T-helper 2 cell treated with Interferon-gamma antibody and Interleukin-4, amounts not matched to agents 100 ng/mL and 5 ng/mL, for 36 hours (primary cell): ENCODE data around the gene IL1RAPL2. TPM values are rescaled to one million over a fixed set of nuclear protein-coding genes. Genes with fewer than 3 reads are reported as not detected.

ENCODE experiments used
- intact Hi-C: fragments of 100-400 bp; cut with micrococcal nuclease; formaldehyde crosslinking; loops from one replicate; pipeline ENCODE4 v1.15.1; 2023
- total RNA-seq: library from RNA; stranded (reverse); gene quantifications from 2 replicates; pipeline ENCODE4 v1.2.3, GENCODE V29; 2022

The IL1RAPL2 gene
- total RNA-seq, 1 donor from 2014 or later, result not detected

DNA sequence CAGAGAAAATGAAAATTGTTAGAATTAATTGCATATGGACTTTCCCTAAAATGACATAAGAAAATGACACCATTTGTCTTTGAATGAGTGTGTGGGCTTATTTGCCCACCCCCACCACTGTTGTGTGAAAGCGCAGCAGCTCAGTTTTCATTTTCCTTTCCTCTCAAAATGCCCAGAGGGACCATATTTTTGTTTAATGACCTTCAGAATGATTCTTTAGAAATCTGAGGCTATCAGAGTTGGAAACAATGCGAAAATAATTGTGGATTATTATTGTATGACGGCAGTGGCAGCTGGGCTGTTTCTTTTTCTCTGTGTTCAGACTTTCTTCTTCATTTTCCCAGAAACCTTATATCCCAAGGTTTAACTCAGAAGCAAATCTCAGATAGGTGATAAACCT lies 699.1 kb downstream of the IL1RAPL2 start:
- intact Hi-C loops, result no loop called here

DNA sequence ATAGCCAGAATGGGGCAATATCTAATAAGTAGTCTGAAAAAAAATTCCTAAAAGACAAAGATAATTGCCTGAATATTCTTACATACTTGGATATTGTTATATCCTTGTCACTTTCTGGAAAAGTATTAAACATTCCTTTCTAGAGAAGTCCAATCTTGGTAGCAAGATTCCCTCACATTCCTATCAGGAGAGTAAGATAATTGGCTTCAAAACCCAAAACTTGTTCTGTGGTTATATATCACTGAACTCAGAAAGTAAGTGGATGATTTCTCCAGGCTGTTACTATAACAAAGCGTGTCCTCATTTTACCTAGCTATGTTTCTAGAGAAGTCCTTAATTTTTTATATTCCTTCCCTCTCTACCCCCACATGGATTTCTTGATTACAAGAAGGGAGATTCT lies 700.5 kb downstream of the IL1RAPL2 start:
- intact Hi-C loops, result no loop called here

DNA sequence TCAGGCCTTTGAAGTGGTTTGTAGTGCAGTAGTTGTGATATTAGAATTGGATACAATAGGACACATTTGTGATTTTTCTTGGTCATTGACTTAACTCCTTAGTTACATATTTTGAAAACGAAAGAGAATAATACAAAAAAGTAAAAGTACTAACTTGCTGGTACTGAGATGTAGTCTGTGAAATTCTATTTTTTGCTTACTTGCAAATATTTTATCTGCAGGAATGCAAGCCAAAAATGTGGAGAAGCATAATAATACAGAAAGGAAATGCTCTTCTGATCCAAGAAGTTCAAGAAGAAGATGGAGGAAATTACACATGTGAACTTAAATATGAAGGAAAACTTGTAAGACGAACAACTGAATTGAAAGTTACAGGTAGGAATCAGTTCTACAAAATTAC lies 701.2 kb downstream of the IL1RAPL2 start:
- intact Hi-C loops, result no loop called here

DNA sequence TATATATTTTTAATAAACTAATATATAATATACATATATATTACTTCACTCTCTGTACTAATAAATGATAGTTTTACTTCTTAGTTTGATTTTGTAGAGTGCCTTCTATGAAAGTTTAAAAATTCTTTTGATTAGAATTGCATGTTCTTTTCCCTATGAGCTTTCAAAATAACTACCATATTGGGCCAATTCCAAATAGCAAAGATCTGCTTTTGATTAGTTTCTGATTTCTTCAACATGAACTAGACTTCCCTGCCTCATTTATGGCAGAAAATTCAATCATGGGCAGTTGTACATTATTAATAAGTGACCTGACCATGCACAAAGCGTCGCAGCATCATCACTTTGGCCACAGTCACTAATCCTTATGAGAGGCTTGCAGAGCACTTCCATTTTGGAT lies 703.4 kb downstream of the IL1RAPL2 start:
- intact Hi-C loops, result no loop called here

DNA sequence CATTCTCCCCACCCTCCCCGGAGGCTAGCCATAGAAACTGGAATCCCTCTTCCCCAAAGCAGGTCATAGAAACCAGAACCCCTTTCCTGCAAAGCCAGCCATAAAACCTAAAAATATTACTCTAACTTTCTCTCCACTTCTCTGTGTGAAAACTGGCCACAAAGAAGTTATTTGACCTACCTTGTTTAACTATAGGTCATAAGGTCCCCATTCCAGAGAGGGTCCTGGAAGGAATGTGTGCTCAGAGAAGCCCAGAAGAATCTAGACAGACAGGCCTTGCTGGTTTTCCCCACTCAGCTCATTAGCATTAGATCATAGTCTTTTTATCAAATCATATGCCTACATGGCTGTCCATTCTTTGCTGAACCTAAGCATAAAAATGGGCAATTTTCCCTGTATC lies 707.3 kb downstream of the IL1RAPL2 start:
- intact Hi-C loops, result no loop called here

DNA sequence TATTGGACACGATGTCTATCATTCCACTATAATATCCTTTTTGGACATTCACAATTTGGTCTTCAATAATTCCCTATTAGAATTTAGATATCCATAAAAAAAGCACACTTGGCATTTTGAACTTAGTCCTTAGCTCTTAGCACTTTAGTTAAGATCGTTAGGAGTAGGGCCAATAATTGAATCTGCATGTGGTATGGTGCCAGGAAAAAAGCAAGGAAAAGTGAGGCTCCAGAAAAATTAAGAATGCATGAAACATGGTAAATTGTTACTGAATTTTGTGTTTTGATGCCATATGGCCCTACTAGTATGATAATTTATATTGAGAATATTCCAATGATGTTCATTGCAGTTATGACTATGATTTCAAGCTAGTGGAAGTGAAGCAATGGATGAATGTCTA lies 708.1 kb downstream of the IL1RAPL2 start:
- intact Hi-C loops, result no loop called here

DNA sequence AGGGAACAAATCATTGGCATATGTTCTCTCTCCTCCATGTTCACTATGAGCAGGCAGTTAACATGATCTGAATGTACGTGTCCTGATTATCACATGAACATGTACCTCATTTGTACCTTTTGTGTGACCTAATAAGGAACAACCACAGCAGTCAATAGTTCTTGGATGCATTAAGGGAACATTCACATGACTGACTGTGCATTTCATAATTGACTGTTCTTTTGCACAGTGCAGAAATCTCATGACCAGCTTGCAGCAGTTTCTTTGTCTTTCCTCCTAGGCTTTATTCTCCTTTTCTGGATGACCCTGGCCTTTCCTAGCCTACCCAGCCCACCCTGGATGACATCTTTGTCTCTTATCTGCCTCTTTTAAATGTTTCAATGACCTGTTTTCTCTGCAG lies 711.1 kb downstream of the IL1RAPL2 start:
- intact Hi-C loops, result no loop called here

DNA sequence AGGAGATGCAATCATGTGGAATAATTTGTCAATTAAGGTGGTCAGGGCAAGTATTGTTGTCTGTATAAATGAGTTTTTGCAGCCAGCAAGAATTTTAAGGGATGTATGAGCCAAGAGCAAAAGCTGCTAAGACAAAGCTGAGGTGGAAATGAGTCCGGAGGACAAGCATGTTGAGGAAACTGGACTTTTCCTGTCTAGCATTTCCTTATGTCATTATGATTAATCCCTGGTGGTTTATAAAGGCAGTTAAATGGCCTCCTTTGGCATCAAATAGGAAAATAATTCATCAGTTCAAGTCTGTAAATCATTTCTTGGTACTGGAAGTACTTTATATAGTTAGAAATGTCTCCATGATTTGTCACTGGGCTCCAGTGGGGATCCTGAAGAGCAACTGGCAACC lies 716.1 kb downstream of the IL1RAPL2 start:
- intact Hi-C loops, result no loop called here

DNA sequence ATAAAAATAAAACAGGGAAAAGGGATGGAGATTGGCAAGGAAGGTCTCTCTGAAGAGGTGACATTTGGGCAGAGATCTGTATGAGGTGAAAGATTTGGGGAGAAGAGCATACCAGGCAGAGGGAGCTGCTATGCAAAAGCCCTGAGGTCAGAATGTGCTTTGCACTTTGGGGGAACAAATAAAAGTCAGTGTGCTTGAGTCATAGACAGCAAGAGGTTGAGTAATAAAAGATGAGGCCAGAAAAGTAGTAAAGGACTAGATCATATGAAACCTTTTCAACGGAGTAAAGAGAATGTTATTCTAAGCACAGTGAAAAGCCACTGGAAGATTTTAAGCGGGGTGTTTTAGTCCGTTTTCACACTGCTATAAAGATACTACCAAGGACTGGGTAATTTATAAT lies 731.0 kb downstream of the IL1RAPL2 start:
- intact Hi-C loops, result no loop called here

DNA sequence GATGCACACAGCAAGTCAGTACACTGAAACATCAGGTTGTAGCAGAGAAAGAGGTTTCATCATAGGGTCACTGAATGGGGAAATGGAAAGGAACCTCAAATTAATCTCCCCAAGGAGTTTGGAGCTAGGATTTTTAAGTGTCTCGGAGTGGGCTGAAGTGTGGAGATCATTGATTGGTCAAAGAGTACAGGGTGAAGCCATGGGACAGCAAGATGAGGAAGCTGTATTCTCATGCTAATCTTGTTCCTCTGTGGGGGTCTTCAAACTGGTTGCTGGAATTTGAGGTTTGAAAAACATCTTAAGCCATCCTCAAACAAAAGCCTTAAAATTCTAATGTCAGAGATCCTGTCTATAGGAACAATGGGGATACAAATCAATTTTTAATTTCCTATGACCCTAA lies 733.3 kb downstream of the IL1RAPL2 start:
- intact Hi-C loops, result no loop called here

DNA sequence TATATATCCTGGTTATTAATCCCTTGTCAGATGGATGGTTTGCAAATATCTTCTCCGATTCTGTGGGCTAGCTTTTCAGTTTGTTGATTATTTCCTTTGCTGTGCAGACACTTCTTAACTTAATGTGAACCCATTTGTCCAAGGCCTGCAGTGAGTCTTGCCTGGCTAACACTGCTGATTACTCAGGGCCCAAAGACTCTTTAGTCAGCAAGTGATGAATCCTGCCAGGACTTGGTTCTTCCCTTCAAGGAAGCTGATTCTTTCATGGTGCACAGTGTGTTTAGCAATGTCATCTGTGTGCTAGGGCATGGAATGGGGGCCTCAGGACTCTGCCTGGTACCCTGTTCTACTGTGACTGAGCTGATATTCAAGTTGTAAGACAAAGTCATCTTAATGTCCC lies 736.2 kb downstream of the IL1RAPL2 start:
- intact Hi-C loops, result no loop called here

DNA sequence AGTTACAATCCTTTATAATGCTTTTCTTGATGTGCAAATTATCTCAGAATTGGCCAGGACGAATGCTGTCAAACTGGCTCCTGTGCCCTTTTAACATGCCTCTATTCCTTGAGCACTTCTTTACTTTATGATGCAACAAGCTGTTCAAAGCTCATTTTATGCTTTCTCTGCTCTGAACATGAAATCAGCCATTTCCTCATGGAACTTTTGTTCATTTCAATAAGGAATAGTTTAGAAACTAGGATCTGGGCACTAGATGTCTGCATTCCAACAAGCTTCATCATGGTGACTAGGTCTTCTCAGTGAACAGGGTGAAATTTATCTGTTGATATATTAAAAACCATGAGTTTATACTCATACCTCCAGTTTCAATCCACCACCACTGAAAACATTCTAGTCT lies 741.8 kb downstream of the IL1RAPL2 start:
- intact Hi-C loops, result no loop called here

DNA sequence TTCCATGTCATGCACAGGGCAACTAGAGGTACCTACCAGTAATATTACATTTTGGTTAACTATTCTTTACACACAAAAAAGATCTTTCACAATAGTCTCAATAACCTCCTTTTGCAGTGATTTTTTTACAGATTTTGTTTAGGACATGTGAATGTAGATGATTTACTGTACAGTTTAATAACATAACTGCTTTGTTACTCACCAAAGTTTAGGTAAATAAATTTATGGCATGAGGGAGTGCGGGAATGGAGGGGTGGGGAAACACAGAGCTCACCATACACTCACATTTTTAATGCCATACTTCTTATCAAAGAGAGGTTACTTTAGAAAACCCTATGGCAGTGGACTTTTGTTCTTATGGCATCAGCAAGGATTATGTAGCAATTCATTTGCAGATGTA lies 747.6 kb downstream of the IL1RAPL2 start:
- intact Hi-C loops, result no loop called here

DNA sequence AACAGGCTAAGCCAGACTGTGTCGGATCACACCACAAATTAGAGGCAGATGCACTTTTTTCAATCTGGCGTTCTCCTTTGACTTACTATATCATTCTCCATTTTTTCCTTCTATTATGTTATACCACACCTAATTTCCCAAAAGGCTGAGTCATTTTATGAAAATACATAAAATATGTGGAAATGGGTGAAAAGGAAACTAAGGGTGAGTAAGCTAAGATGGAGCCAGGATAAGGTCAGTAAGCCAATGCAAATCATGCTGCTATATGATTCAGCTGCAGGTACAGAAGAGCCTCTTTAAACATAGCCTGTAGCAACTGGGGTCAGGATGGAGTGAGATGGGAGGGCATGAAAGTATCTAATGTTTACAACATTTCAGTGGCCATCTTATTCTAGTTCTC lies 748.5 kb downstream of the IL1RAPL2 start:
- intact Hi-C loops, result no loop called here

DNA sequence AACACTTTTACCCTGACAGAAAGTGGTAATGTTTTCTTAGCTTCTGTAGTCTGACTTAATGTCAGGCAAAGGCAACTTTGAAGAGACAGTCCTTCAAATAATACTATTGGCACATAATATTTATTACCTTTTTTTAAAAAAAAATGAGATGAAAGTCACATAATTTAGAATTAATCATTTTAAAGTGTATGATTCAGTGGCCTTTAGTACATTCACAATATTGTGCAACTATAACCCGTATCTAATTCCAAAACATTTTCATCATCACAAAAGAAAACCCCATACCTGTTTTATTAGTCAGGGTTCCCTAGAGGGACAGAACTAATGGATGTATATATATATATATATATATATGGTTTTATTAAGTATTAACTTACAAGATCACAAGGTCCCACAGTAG lies 749.2 kb downstream of the IL1RAPL2 start:
- intact Hi-C loops, result no loop called here

DNA sequence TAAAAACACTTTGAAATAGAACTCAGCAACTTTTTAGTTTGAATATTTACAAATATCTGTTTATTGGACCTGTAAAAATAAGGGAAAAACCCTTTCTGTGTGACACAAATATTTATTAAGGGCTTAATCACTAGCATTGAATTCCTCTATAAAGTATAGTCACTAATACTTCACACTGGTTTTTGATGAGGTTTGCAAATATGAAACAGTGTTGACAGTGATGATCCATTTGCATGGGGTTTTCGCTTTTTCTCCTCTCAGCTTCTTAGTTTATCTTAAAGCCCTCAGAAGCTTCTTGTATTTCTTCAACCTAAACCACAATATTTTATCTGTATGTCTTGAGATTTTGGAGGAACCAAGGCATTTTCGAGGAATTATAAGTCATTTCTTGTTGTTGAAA lies 751.1 kb downstream of the IL1RAPL2 start:
- intact Hi-C loops, result no loop called here

DNA sequence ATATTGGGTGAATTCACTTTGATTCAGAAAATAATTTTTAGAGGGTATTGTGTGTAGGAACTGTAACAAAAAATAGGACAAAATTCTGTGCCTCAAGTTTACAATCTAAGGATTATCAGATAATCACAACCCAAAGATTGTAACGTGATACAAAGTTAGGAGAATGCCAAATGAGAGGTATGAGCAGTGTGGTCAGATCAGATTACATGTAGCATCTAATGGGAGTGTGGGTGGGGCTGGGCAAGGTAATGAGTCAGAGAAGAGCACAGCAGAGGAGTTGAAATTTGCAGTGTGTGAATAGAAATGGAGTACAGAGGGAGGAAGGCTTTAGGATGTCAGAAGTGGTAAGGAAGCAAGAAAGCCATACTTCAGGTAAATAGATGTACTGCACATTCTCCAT lies 757.9 kb downstream of the IL1RAPL2 start:
- intact Hi-C loops, result no loop called here

DNA sequence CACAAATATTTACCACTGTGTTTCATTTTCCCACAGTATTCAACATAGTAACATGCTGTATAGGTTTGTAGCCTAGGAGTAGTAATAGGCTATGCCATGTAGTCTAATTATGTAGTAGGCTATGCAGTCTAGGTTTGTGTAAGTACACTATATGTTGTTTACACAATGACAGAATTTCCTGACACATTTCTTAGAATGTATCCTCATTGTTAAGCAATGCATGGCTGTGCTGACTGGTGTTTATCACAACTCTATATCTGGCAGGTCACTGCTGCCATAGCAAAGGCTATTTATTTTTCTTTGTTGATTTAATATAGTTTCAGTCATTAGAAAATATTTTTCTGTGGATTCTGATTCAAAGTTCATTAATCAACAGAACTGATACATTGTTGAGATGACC lies 762.8 kb downstream of the IL1RAPL2 start:
- intact Hi-C loops, result no loop called here

DNA sequence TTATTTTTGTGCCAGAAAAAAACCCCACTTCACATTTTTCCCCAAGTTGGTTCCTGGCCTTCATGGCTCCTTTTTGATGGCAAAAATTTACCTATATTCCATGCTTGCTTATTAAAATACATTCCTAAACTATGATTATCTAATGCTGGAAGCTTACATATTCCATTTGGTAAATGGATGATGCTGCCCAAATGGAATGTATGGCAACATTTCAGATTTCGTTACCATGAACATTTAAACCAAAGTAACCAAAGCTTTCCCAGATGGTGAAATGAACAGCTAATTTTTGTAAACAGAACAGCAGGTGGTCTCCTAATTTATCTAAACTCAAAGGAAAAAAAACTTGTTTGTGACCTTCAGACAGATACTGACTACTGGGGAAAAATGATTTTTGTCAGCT lies 765.2 kb downstream of the IL1RAPL2 start:
- intact Hi-C loops, result no loop called here

DNA sequence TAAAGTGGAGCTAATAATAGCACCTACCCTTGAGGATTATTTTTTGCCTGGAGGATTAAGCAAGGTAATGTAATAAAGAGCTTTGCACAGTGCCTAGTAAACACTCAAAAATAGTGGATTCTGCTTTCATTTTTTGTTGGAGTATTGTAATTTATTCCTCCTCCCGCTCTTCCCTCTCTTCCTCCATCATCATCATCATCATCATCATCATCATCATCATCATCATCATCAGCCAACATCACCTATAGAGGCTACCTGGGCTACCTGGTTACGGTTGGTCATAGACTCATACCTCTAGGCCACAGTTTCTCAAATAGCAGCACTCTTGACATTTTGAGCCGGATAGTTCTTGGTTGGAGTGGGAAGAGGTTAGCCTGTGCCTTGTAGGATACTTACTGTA lies 781.4 kb downstream of the IL1RAPL2 start:
- intact Hi-C loops, result no loop called here

DNA sequence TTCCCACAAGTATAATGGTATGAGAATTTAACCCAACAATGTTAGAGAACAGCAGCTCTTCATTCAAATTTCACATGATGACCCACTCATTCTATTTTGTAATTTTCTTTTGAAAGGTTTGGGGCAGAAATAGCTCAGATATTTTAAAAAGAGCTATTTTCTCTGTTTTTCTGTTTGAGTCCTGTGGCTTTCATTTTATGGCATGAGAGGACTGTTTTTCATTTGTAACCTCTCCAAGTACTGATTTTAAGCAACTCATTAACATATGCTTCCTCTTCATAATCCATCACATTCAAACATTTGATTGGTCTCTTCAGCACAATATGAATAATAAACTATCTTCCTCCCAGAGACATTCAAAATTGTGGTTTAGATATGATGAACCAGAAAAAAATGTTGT lies 783.5 kb downstream of the IL1RAPL2 start:
- intact Hi-C loops, result no loop called here

DNA sequence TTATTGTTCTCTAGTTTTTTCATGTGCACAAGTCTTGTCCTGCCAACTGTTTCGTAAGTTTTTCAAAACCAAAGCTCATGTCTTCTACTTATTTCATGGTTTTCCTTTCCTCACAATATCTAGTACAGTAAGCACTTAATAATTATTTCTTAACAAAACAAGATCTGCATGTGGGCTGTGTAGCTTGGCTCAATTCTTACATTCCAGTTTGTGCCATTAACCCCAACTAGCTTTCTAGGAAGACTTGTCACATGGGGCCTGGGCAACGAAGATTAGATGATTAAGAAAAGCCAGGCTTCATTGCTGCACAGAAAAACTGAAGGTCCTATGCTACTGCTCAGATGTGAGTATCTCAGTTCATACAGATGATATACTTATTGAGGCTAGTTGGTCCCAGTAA lies 809.8 kb downstream of the IL1RAPL2 start:
- intact Hi-C loops, result no loop called here

DNA sequence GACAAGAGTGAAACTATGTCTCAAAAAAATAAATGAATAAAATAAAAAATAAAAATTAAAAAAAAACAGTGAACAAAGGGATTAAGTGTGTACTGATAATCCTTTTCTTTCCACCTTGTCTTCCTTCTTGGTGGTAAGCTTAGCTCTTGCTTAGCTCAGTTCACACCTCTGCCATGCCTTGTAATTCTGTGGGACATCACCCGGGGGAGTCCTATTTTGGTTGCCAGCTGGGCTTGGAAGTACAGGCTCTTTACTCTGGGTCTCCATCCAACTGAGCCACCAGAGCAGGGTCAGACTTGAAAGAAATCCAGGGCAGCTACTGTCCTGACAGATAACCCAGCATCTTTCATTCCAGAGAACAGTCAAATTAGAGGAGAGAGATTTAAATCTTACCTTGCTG lies 858.7 kb downstream of the IL1RAPL2 start:
- intact Hi-C loops, result no loop called here

DNA sequence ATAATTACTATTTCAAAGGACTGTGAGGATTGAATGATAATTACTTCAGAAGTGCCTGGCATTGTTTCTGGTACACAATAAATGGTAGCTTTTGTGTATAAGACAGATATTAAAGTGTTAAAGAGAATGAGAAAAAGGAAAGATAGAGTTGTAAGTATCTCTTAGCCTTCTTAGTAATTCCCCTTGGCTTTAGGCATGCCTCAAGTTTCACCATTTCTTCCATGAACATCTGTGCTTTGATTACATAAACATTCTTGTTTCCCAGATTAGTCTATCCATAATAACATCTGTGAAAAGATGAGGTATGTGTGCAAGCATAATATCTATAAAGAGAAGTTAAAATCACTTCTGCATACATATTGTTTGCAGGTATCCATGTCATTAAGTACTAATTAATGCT lies 885.4 kb downstream of the IL1RAPL2 start:
- intact Hi-C loops, result no loop called here

DNA sequence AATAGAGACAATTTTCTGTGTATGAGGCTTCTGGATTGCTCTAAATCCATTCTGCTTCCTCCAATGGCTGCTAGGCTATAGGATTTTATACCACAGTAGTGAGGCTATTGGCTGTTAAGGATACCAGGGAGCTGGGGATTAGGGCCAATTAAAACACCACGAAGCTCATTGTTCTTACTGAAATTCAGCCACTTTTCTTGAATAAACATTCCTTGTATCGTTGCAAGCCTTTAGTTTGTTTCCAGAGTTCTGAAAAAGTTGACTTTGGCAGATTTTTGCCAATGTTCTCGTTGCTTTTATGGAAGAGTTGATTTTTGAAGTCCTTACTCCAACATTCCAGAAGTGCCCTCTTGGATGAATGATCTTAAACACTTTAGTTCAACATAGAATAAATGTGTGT lies 892.8 kb downstream of the IL1RAPL2 start:
- intact Hi-C loops, result no loop called here
